Stimulated activated CD4-positive, alpha-beta T cell treated with anti-CD3 and anti-CD28 coated beads, Interleukin-12 subunit alpha, Interleukin-12 subunit beta, amount 100 ng/mL, for 4 hours (primary cell): Measurements from ENCODE around the gene CHRNG.
"Not testable (repeated sequence)": the region's sequence is repeated elsewhere in the genome, so short reads cannot be mapped to it uniquely, and the experiment has no call there.

Experiments used
- DNase-seq: peaks from one replicate; pipeline ENCODE4 v3.0.0-alpha.2; 2020

The CHRNG gene

GRCh38 chr2:232528746-232529460 is 10.6 kb upstream of the CHRNG start:
- no peak for DNase-seq

DNA sequence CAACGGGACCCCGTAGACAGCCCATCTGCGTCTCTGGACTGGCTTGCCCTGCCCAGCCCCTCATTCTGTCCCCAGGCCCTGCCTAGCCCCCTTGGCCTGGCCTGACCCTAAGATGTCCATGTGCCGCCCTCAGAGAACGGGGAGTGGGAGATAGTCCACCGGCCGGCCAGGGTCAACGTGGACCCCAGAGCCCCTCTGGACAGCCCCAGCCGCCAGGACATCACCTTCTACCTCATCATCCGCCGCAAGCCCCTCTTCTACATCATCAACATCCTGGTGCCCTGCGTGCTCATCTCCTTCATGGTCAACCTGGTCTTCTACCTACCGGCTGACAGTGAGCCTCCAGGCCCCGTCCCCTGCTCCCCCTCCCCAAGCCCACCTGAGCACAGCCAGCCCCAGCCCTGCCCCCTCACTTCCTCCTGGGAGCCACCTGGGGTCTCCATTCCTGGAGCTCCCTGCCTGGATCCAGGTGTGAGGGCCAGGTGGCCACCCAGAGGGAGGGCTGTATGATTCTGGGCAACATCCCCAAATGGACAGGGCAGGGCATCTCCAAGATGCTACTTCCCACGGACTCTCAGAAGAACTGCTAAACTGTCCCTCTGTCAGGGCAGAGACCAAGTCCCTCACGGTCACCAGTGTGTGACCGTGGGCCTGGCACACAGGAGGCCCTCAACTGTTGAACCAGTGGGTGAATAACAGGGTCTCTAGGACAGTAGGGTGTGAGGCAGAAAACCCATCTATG is 9.5 kb upstream of the CHRNG start:
- DNase-seq, result no peak

- no peak for DNase-seq
Observed at GRCh38 chr2:232530626-232531260, 8.7 kb upstream of the CHRNG start.

GRCh38 chr2:232532419-232532818 is 7.1 kb upstream of the CHRNG start:
- no peak for DNase-seq

DNA sequence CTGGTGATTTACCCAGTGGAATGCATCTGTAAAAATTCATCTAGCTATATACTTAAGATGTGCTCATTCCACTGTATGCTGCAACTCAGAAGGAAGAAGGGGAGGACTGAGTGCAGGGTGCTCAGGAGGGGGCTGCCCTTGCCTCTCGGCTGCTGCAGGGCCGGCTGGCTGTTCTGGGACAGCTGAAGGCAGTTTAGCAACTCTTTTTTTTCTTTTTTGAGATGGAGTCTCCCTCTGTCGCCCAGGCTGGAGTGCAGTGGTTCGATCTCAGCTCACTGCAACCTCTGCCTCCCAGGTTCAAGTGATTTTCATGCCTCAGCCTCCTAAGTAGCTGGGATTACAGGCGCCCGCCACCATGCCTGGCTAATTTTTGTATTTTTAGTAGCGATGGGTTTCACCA is 6.7 kb upstream of the CHRNG start:
- not testable (repeated sequence) for DNase-seq

DNA sequence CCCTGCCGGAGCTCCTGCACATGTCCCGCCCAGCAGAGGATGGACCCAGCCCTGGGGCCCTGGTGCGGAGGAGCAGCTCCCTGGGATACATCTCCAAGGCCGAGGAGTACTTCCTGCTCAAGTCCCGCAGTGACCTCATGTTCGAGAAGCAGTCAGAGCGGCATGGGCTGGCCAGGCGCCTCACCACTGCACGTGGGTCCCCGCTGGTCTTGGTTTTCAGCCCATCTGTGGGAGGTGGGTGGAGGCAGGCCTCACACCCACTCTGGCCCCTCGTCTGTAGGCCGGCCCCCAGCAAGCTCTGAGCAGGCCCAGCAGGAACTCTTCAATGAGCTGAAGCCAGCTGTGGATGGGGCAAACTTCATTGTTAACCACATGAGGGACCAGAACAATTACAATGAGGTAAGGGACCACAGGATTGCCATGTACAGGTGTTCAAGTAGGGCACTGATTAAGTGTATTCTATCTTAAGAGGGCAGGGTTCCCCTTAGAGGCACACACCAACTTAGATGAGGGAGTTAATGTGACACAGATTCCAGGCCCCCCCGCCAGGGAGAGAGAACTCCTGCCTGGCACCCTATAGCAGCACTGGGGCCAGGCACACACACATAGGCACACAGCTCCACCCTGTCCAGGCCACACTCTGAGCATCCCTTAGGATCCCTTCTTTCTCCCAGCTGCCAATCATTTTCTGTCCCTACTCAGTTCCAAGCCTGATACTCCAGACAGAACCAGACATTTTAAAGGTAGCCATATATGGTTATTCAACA is 5.4 kb upstream of the CHRNG start:
- no peak for DNase-seq

DNA sequence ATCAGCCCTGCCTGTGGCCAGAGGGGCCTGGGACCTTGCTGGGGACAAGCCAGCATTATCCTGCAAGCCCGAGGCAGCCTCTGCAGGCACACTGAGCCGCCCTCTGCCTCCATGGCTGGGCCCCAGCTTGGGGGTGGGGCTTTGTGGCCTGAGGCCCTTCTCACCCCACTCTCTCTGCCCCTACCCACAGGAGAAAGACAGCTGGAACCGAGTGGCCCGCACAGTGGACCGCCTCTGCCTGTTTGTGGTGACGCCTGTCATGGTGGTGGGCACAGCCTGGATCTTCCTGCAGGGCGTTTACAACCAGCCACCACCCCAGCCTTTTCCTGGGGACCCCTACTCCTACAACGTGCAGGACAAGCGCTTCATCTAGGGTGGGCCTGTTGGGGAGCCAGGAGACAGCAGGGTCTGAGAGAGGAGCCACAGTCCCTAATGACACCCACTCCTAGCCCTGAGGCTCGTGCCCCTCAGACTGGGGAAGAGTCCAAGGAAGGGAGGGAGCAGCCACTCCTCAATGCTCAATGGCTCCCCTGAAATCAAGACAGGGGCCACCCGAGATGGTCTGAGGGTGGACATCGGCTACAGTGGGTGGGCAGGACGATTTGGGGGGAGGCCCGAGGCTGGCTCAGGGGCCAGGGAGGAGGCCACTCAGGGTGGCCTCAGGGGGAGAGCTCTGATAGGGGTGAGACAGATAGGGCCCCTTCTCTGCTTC is 4.4 kb upstream of the CHRNG start:
- DNase-seq, result no peak

DNA sequence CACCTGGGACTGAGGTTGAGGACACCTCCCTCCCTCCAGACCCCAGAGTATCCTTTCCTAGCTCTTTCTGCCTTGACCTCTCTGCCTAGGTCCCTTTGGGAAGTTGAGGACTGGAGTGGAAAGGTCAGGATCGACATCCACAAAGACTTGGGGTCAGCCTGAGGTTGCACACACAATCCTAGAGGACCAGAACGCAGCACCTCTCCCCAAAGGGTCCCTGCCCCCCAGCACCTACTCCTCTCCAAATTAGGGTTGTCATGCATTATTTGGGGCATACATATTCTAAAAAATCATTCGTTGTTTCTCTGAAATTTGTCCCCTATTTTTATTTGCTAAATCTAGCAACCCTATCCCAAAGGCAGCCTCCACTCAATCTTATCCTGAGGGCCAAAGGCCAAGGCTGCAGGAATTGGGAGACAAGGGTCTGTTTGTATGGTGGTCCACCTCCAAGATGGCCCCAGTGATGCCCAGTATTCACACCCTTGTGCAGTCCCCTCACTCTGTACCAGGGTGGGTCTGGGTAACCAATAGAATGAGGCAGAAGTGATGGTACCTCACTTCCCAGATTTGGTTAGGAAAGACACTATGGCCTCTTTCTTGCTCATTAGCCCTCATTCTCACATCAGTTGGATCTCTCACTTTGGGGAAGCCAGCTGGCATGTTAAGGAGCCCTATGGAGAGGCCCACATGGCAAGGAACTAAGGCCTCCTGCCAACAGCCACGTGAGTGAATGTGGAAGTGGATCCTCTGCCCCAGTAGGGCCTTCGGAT is 3.5 kb upstream of the CHRNG start:
- no peak for DNase-seq

DNA sequence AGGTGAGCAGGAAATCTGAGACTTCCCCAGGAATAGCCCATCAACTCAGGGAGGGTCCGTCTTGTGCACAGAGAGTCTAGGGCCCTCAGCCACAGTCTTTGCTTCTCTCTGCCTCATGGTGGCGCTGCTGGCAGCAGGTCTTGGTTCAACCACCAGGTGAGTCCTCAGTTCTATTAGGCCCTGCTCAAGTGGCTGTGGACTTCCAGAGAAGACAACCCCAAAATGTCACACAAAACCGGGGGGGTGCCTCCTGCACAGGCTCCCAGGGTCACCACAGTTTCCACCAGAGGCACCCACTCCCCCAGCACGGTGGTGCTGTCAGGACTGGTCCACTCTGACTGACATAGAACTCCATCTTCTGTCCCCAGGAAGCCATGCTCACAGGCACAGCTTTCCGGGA is 2.4 kb upstream of the CHRNG start:
- DNase-seq, result no peak

GRCh38 chr2:232537499-232537898 is 2.0 kb upstream of the CHRNG start:
- no peak for DNase-seq

DNA sequence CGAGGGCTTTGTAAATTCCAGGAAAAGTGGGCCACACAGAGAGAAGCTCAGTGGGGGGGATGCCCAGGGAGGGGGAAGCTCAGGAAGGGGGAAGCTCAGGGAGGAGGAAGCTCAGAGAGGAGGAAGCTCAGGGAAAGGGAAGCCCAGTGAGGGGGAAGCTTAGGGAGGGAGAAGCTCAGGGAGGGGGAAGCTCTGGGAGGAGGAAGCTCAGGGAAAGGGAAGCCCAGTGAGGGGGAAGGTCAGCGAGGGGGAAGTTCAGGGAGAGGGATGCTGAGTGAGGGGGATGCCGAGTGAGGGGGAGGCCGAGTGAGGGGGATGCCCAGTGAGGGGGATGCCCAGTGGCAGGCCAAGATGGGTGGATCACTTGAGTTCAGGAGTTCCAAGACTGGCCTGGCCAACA is 821 bp upstream of the CHRNG start:
- no peak for DNase-seq

- DNase-seq, result no peak
Observed at GRCh38 chr2:232540441-232541041, 1.0 kb downstream of the CHRNG start.

- DNase-seq, result no peak
Observed at GRCh38 chr2:232541195-232541960, 1.9 kb downstream of the CHRNG start.

- DNase-seq, result no peak
Observed at GRCh38 chr2:232541961-232542714, 2.6 kb downstream of the CHRNG start.

DNA sequence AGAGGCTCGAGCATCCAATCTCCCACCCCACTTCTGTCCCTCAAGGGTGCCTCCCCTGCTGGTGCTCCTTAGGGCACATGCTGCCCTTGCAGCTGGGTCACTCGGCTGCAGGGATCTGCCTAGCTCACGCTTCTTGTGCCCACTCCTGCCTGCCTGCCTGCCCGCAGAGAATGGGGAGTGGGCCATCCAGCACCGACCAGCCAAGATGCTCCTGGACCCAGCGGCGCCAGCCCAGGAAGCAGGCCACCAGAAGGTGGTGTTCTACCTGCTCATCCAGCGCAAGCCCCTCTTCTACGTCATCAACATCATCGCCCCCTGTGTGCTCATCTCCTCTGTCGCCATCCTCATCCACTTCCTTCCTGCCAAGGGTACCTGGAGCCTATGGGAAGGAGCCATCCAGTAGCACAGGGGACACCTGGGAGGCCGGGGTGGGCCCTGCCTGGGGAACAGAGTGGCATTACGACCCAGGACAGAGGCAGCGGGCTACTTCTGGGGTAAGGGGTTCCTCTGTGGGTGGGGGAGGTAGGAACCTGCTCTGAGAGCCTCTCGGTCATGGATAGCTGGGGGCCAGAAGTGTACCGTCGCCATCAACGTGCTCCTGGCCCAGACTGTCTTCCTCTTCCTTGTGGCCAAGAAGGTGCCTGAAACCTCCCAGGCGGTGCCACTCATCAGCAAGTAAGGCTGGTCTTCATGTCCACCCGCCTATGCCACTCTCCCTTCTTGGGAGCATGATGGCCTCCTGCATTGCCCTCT is 3.4 kb downstream of the CHRNG start:
- DNase-seq, result no peak

DNA sequence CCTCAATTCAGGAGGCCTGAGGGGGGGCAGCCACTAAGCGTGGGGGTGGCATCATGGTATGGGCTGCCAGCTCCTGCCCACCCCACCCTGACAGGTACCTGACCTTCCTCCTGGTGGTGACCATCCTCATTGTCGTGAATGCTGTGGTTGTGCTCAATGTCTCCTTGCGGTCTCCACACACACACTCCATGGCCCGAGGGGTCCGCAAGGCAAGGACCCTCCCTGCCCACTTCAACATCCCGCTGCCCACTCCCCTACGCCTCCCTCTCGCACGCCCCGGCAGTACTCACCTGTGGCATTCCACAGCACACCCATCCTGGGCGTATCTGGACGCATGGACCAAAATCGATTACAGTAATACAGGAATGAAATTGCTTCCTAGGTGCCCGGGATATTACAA is 4.0 kb downstream of the CHRNG start:
- DNase-seq, result no peak

DNA sequence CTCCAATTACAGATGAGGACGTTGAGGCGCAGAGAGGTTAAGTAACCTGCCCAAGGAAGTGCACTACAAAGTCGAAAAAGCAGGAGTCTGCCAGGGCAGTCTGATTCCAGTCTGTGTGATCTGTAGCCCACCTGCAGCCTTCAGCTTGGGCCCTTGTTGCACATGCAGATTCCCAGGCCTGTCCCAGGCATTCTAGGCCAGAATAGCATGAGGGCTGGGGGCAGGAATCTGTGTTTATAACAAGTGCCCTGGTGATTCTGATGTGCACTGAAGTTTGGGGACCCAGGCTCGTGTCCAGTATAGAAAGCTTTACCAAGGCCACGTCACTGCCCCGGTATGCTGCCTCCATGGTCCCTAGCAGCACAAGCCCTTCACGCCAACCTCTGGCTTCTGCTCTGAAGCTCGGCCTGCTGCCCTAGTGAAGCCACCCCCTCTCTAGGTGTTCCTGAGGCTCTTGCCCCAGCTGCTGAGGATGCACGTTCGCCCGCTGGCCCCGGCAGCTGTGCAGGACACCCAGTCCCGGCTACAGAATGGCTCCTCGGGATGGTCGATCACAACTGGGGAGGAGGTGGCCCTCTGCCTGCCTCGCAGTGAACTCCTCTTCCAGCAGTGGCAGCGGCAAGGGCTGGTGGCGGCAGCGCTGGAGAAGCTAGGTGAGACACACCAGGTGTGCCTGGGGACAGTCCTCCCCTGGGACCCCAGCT is 4.6 kb downstream of the CHRNG start:
- no peak for DNase-seq

- no peak for DNase-seq
Observed at GRCh38 chr2:232544674-232545073, 5.2 kb downstream of the CHRNG start.
